Measurements from ENCODE around the gene RASAL1. TPM values are rescaled to one million over a fixed set of nuclear protein-coding genes. Genes with fewer than 3 reads are reported as not detected.

RASAL1 gene
- total and polyA plus RNA-seq, 8 donors, result 3.0 to 62.0 (median 23.8) TPM

GRCh38 chr12:113093409-113094101, 42.0 kb downstream of the RASAL1 start:
- intact Hi-C loops (cut with DNase I; ENCODE audit: low total_unique reads), result no loop called here
- Histone ChIP-seq H3K9me3 (no peaks in the 10 kb centered on the region), H3K36me3 (no peaks in the 10 kb centered on the region), H3K27me3 (peaks cover 0 to 51% (median 0%) of the 10 kb centered on the region in 3 donors), H3K4me3 (peak overlapping the region in 1 of 4 donors; percentile 32), H3K27ac (no peak overlapping the region), H3K4me1 (peaks cover 0 to 20% (median 16%) of the 10 kb centered on the region in 4 donors)
- TF ChIP-seq POLR2A (IDR thresholded peaks at IDR 0.05) (no peak), POLR2AphosphoS5 (IDR thresholded peaks at IDR 0.05) (no peak), EP300 (IDR thresholded peaks at IDR 0.05) (no peak), CTCF (IDR thresholded peaks at IDR 0.05) (no peak)
- 40 to 57% (median 45%) methylated on average over 12 to 32 of the region's 32 CpGs for WGBS, 5 donors
- no peak for DNase-seq

GRCh38 chr12:113092607-113093408, 42.8 kb downstream of the RASAL1 start:
- 19 to 35% (median 22%) methylated on average over 10 to 31 of the region's 31 CpGs for WGBS, 5 donors
- intact Hi-C loops (cut with DNase I; ENCODE audit: low total_unique reads), result no loop called here
- peak overlapping the region in 2 of 4 donors; percentile 6 to 32 for H3K4me3 ChIP-seq
- H3K27me3 ChIP-seq, result peaks cover 0 to 56% (median 0%) of the 10 kb centered on the region in 3 donors
- no peak for TF ChIP-seq POLR2AphosphoS5 (IDR thresholded peaks at IDR 0.05)
- TF ChIP-seq POLR2A (IDR thresholded peaks at IDR 0.05), result no peak
- TF ChIP-seq CTCF (IDR thresholded peaks at IDR 0.05), result no peak
- no peak for TF ChIP-seq EP300 (IDR thresholded peaks at IDR 0.05)
- H3K27ac ChIP-seq, result no peak overlapping the region
- peaks cover 0 to 13% (median 9%) of the 10 kb centered on the region in 4 donors for H3K4me1 ChIP-seq
- H3K36me3 ChIP-seq, result no peaks in the 10 kb centered on the region
- no peaks in the 10 kb centered on the region for H3K9me3 ChIP-seq
- DNase-seq, result peak; percentile 68 to 79

GRCh38 chr12:113091506-113091905, 44.1 kb downstream of the RASAL1 start:
- Histone ChIP-seq H3K36me3 (no peaks in the 10 kb centered on the region), H3K4me3 (no peak overlapping the region), H3K9me3 (no peaks in the 10 kb centered on the region), H3K27ac (no peak overlapping the region), H3K4me1 (peaks cover 0 to 17% (median 9%) of the 10 kb centered on the region in 4 donors), H3K27me3 (peaks cover 0 to 69% (median 0%) of the 10 kb centered on the region in 3 donors)
- WGBS, 5 donors, result 66 to 74% (median 69%) methylated on average over 3 of the region's 3 CpGs
- DNase-seq, result no peak
- no peak for TF ChIP-seq POLR2A (IDR thresholded peaks at IDR 0.05)
- TF ChIP-seq EP300 (IDR thresholded peaks at IDR 0.05), result no peak
- no peak for TF ChIP-seq POLR2AphosphoS5 (IDR thresholded peaks at IDR 0.05)
- no peak for TF ChIP-seq CTCF (IDR thresholded peaks at IDR 0.05)
- intact Hi-C loops (cut with DNase I; ENCODE audit: low total_unique reads), result no loop called here

GRCh38 chr12:113090740-113091139, 44.8 kb downstream of the RASAL1 start:
- H3K36me3 ChIP-seq, result no peaks in the 10 kb centered on the region
- H3K4me3 ChIP-seq, result no peak overlapping the region
- H3K9me3 ChIP-seq, result no peaks in the 10 kb centered on the region
- no peak for DNase-seq
- peaks cover 0 to 77% (median 0%) of the 10 kb centered on the region in 3 donors for H3K27me3 ChIP-seq
- intact Hi-C loops (cut with DNase I; ENCODE audit: low total_unique reads), result no loop called here
- no peak overlapping the region for H3K27ac ChIP-seq
- 75 to 93% (median 79%) methylated on average over 6 to 21 of the region's 21 CpGs for WGBS, 5 donors
- peaks cover 0 to 21% (median 9%) of the 10 kb centered on the region in 4 donors for H3K4me1 ChIP-seq
- TF ChIP-seq POLR2AphosphoS5 (IDR thresholded peaks at IDR 0.05) (no peak), EP300 (IDR thresholded peaks at IDR 0.05) (no peak), POLR2A (IDR thresholded peaks at IDR 0.05) (no peak), CTCF (IDR thresholded peaks at IDR 0.05) (no peak)

All from stomach (tissue), 9 donors.